Ovary (tissue), 9 donors: ENCODE data around the gene MYCBPAP. TPM values are rescaled to one million over a fixed set of nuclear protein-coding genes. Genes with fewer than 3 reads are reported as not detected.
A peak's percentile ranks its signal among the peaks of the same experiment; 100 is the strongest.

Experiments
- DNase-seq, 5 donors: peaks; one replicate each; pipeline ENCODE4 v3.0.0-alpha.2; 2019 to 2020
- H3K27ac ChIP-seq, 2 donors: fragments of 200-600 bp; one replicate each; pipeline versions ENCODE4 v1.5.1 to v1.8.0; 2019 to 2022
- H3K27me3 ChIP-seq: fragments of 200-600 bp; one replicate; pipeline ENCODE4 v1.8.0; 2022
- H3K36me3 ChIP-seq: fragments of 200-600 bp; sonication (generic); one replicate; pipeline ENCODE4 v1.5.1; 2019
- H3K4me1 ChIP-seq: one replicate; pipeline ENCODE4 v1.8.1; 2013; ENCODE audit warnings: mild to moderate bottlenecking, moderate library complexity; ENCODE audit not compliant: insufficient read depth
- H3K4me3 ChIP-seq: fragments of 200-600 bp; sonication (generic); one replicate; pipeline ENCODE4 v1.5.1; 2017
- H3K9me3 ChIP-seq, 2 donors: fragments of 200-600 bp in 1 of 2; sonication (generic) in 1 of 2; one replicate each; pipeline versions ENCODE4 v1.5.1 to v1.8.1; 2013 to 2019; ENCODE audit warnings: mild to moderate bottlenecking in 1 of 2, moderate library complexity in 1 of 2
- EP300 ChIP-seq: sonication (generic); formaldehyde crosslinking; IDR thresholded peaks from one replicate; pipeline ENCODE4 v1.6.1; 2017; ENCODE audit warnings: antibody characterized with exemption
- POLR2A ChIP-seq: fragments of 450-650 bp; IDR thresholded peaks from one replicate; pipeline ENCODE4 v1.6.1; 2017; ENCODE audit warnings: antibody characterized with exemption, mild to moderate bottlenecking, moderate library complexity
- WGBS, 3 donors: extraction: QIAGEN DNeasy Blood & Tissue Kit in 1 of 3; methylation state at CpG; one replicate each; pipeline versions ENCODE4 v1.1.5 to v1.1.7; 2013 to 2017; 5-methylcytosine and 5-hydroxymethylcytosine counted together
- intact Hi-C, 4 donors: fragments of 100-400 bp; cut with DNase I; formaldehyde crosslinking; loops; one replicate each; pipeline versions ENCODE4 v1.11.0 to v1.15.1; 2022 to 2023
- polyA plus RNA-seq, 2 donors: library from polyadenylated mRNA; stranded (reverse); fragments of 200-250 nt in 1 of 2; fragments of 350-450 nt in 1 of 2; fragmentation: Illumina TruSeq in 1 of 2; extraction: RNeasy Lipid Tissue Mini Kit (QIAGEN cat#74804) in 1 of 2; gene quantifications; one replicate each; pipeline ENCODE4 v1.2.3, GENCODE V29; 2013 to 2014
- total RNA-seq, 7 donors: library from RNA; depleted of rRNA in 2 of 7; stranded (reverse); fragments of >200 nt in 2 of 7; fragmentation: NEBNext Ultra II Directional in 3 of 7; extraction: Animal tissue kit (Norgen Biotek cat#: 25700) in 3 of 7; gene quantifications; one replicate each; pipeline versions ENCODE4 v1.1.0 to v1.2.4, GENCODE V29; 2016 to 2023
- TF ChIP-seq, protein P1 (sequence below), 3 donors: fragments of 450-650 bp in 2 of 3; fragments of 200-600 bp in 1 of 3; IDR thresholded peaks; one replicate each; pipeline versions ENCODE4 v1.5.1 to v1.8.0; 2016 to 2022; ENCODE audit warnings: antibody characterized with exemption in 3 of 3, mild to moderate bottlenecking in 1 of 3
- donor health status: DM: no; HTN: no; CAD: no; lungs with moderate emphysema.
- donor health status: DM: no; HTN: no; CAD: no.
- donor health status: Bipolar disorder and iron deficiency.
- donor health status: DM: yes; HTN: yes; CAD: no.
- donor health status: DM: no; HTN: no; CAD: no.
- donor health status: DM: yes; HTN: yes; CAD: no.

Gene MYCBPAP
- total and polyA plus RNA-seq, 9 donors, result 2.5 to 9.7 (median 4.5) TPM

GRCh38 chr17:50467855-50468303 lies 40.4 kb upstream of the MYCBPAP start:
- no peak overlapping the region for H3K27ac ChIP-seq
- intact Hi-C loops, result loop anchor here in 1 of 4 donors (5.0 kb wide), 2 partner anchors 41 to 106 kb away; partner anchors contain the start of gene ACSF2
- H3K9me3 ChIP-seq, result no peaks in the 10 kb centered on the region
- TF ChIP-seq EP300, result no peak
- TF ChIP-seq, protein P1, sequence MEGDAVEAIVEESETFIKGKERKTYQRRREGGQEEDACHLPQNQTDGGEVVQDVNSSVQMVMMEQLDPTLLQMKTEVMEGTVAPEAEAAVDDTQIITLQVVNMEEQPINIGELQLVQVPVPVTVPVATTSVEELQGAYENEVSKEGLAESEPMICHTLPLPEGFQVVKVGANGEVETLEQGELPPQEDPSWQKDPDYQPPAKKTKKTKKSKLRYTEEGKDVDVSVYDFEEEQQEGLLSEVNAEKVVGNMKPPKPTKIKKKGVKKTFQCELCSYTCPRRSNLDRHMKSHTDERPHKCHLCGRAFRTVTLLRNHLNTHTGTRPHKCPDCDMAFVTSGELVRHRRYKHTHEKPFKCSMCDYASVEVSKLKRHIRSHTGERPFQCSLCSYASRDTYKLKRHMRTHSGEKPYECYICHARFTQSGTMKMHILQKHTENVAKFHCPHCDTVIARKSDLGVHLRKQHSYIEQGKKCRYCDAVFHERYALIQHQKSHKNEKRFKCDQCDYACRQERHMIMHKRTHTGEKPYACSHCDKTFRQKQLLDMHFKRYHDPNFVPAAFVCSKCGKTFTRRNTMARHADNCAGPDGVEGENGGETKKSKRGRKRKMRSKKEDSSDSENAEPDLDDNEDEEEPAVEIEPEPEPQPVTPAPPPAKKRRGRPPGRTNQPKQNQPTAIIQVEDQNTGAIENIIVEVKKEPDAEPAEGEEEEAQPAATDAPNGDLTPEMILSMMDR (IDR thresholded peaks at IDR 0.05), result no peak
- TF ChIP-seq POLR2A, result no peak
- no peak overlapping the region for H3K4me3 ChIP-seq
- peaks cover 4% of the 10 kb centered on the region for H3K4me1 ChIP-seq
- H3K36me3 ChIP-seq, result no peaks in the 10 kb centered on the region
- H3K27me3 ChIP-seq, result no peaks in the 10 kb centered on the region
- DNase-seq, result no peak
- 34 to 61% (median 47%) methylated on average over 12 to 13 of the region's 13 CpGs for WGBS, 3 donors

- DNase-seq, result peak in 2 of 5 donors; percentile 51 to 66
- intact Hi-C loops, result loop anchor here in 1 of 4 donors (5.0 kb wide), 2 partner anchors 41 to 106 kb away; partner anchors contain the start of gene ACSF2
- TF ChIP-seq EP300, result no peak
- TF ChIP-seq POLR2A, result no peak
- TF ChIP-seq, protein P1 (IDR thresholded peaks at IDR 0.05), result no peak
- H3K4me3 ChIP-seq, result peak within 1 kb of the TSS; percentile 24
- H3K4me1 ChIP-seq, result peaks cover 4% of the 10 kb centered on the region
- H3K27ac ChIP-seq, result no peak within 1 kb of the TSS
- WGBS, 3 donors, result 13 to 33% (median 19%) methylated on average over 52 to 71 of the region's 71 CpGs
- H3K9me3 ChIP-seq, result no peaks in the 10 kb centered on the region
- H3K36me3 ChIP-seq, result no peaks in the 10 kb centered on the region
- H3K27me3 ChIP-seq, result no peaks in the 10 kb centered on the region
Observed at GRCh38 chr17:50468304-50469207, 39.7 kb upstream of the MYCBPAP start, which contains the start of gene CHAD. Gene CHAD, minus strand, starts transcription at chr17:50468880. Its CDS starts 67 bp downstream, at chr17:50468813.

GRCh38 chr17:50469208-50469605 lies 39.0 kb upstream of the MYCBPAP start:
- 2 to 4% (median 3%) methylated on average over 31 to 37 of the region's 37 CpGs for WGBS, 3 donors
- Histone ChIP-seq H3K36me3 (no peaks in the 10 kb centered on the region), H3K27ac (no peak overlapping the region), H3K4me1 (peaks cover 4% of the 10 kb centered on the region), H3K27me3 (no peaks in the 10 kb centered on the region), H3K4me3 (peak overlapping the region; percentile 24), H3K9me3 (no peaks in the 10 kb centered on the region)
- intact Hi-C loops, result loop anchor here in 1 of 4 donors (5.0 kb wide), 2 partner anchors 42 to 107 kb away; partner anchors contain the start of gene ACSF2
- no peak for DNase-seq
- TF ChIP-seq, protein P1 (IDR thresholded peaks at IDR 0.05), result no peak
- TF ChIP-seq EP300 (no peak), POLR2A (no peak)

DNA sequence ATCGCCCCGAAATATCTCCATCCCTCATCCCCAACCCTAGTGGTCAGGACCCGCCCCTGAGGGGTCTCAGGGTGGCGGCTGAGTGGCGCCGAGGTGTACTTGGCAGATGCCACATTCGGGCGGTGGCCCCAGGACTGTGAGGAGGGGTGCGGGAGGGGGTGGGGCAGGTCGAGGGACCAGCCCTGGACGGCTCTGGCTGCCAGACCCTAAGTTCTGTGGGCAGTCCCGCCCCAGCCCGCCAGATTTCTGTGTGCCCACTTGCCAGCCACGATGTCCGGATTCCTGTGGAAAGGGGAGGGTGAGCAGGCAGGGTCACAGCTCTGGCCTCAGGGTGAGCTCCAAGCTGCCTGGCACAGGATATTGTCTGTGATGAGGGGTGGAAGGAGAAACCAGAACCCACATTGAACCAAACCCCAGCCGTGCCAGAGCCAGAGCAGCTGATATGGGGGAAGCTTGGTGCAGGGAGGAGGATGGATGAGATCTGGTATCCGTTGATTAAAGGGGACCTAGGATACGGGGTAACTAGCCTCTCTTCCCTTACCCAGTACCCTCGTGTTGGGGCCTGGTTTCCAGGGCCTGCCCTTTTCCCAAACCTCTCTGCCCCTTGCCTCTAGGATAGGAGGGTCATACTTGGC lies 38.5 kb upstream of the MYCBPAP start:
- H3K27ac ChIP-seq, result no peak overlapping the region

More for the DNA sequence above, 38.5 kb upstream of the MYCBPAP start:
- H3K4me3 ChIP-seq, result no peak overlapping the region
- no peaks in the 10 kb centered on the region for H3K9me3 ChIP-seq
- DNase-seq, result no peak
- intact Hi-C loops, result loop anchor here in 1 of 4 donors (5.0 kb wide), 2 partner anchors 42 to 107 kb away; partner anchors contain the start of gene ACSF2
- no peaks in the 10 kb centered on the region for H3K36me3 ChIP-seq
- WGBS, 3 donors, result 69 to 74% (median 72%) methylated on average over 18 to 19 of the region's 19 CpGs
- peaks cover 4% of the 10 kb centered on the region for H3K4me1 ChIP-seq
- no peak for TF ChIP-seq EP300
- no peak for TF ChIP-seq POLR2A
- TF ChIP-seq, protein P1 (IDR thresholded peaks at IDR 0.05), result no peak
- H3K27me3 ChIP-seq, result no peaks in the 10 kb centered on the region
